Superior temporal gyrus (tissue), 1 donor: Measurements from ENCODE around the gene EFCAB11.
A peak's percentile ranks its signal among the peaks of the same experiment; 100 is the strongest.

ENCODE experiments used
- DNase-seq: peaks from one replicate; pipeline ENCODE4 v3.0.0-alpha.2; 2016; ENCODE audit errors: extremely low spot score

EFCAB11 gene, protein sequence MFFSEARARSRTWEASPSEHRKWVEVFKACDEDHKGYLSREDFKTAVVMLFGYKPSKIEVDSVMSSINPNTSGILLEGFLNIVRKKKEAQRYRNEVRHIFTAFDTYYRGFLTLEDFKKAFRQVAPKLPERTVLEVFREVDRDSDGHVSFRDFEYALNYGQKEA

GRCh38 chr14:89954070-89955021, at the start of gene EFCAB11:
TSS of gene EFCAB11 (minus strand) at chr14:89954730. CDS start at chr14:89954660, 70 bp downstream.
- peak; percentile 100 for DNase-seq

DNA sequence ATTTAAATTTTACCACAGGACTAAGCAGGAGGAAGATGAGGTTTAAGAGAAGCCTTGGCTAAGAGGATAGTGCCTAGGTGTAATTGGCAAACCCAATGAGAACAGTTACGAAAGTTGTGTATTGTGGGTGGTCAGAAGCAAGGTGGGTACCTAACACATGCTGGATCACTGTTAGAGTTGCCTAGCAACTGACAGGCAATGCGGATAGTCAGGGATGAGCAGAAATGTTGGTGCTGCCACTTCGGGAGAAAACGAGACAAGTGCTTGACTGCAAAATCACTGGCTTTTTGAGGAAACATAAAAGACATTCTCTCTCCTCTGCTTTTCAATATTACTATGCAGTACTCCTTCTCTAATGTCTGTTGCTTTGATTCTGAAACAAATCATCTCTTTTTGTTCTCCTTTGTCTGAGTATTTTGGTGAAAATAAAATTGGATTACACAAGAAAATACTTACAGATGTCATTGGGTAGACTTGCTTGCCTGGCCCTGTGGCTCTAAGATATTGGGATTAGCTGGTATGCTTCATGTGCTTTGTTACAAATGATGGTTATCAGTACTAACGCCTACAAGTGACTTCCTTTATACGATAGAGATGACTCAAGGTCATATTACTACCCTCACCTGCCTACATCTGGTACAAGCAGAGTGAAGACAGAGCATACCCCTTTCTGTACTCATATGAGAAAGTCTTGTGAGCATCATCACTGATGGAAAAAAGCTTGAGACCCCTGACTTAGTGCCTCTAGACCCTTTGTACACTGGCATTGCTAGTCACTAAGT, 49.2 kb upstream of the EFCAB11 start:
- DNase-seq: no peak

DNA sequence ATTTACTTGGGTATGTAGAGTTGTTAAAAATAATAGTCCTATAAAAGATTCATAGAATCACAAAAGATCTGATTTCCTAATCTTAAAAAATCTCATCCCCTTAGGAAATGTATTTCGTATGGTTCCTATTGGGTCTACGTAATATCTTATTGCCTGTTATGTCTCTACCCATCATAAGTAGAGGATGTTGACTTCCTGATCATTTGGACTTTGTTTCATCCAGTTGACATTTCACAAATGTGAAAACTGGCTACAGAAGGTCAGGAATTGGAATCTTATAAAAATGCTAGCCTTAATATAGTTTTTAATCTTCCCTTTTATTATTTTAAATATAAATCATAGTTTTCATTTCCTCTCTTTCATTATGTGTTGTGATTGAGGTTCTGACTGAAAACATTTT, 46.4 kb upstream of the EFCAB11 start:
- DNase-seq: no peak

GRCh38 chr14:89996963-89997362, 42.4 kb upstream of the EFCAB11 start:
- no peak for DNase-seq

- DNase-seq: no peak
Measured at GRCh38 chr14:89992273-89992672, 37.7 kb upstream of the EFCAB11 start.

DNA sequence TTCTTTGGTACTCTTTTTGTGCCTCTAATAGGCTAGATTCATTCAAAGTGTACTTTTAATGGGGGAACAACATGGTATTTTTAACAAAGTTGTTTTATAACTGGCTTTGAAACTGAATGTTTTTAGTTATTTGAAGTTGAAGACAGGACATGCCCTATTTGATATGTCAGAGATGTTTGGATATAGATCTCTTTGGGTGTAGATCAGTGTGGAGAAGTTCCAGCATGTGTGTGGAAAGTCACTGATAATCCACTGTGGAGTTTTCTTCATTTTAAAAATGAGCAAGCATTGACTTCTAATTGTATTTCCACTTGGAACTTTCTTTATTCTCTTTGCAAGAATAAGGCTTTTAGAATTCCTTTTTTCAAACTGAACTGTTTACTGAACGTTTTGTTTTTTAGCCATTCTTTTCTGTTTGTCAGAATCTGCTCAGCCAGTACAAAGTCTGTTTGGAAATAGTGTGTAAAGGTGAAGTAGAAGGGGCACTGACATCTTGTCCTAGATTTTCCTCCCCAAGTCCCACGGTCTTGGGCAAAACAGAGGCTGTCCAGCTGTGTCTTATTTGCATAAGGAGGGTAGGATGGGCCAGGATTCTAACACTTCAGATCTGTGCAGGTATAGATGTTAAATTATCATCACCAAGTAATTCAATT, 36.2 kb upstream of the EFCAB11 start:
- no peak for DNase-seq

- DNase-seq: no peak
Measured at GRCh38 chr14:89990218-89990617, 35.7 kb upstream of the EFCAB11 start.

DNA sequence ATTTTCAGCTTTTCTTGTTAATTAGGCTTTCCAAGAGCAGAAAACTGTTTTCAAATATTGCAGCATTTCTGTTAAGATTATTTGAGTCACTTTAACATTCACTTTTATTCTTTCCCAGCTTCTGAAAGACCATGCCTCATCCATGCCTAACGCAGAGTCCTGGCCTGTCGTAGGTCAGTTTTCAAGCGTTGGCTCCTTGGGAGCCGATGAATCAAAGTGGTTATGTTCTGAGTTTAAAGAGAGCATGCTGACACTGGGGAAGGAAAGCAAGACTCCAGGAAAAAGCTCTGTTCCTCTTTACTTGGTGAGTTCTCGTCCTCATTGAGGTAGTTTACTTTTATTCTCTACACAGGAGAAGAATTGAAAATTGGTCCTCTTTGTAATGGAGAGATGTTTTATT, 34.3 kb upstream of the EFCAB11 start:
- DNase-seq: no peak

- DNase-seq: no peak
Measured at GRCh38 chr14:89987161-89987475, 32.6 kb upstream of the EFCAB11 start.

DNA sequence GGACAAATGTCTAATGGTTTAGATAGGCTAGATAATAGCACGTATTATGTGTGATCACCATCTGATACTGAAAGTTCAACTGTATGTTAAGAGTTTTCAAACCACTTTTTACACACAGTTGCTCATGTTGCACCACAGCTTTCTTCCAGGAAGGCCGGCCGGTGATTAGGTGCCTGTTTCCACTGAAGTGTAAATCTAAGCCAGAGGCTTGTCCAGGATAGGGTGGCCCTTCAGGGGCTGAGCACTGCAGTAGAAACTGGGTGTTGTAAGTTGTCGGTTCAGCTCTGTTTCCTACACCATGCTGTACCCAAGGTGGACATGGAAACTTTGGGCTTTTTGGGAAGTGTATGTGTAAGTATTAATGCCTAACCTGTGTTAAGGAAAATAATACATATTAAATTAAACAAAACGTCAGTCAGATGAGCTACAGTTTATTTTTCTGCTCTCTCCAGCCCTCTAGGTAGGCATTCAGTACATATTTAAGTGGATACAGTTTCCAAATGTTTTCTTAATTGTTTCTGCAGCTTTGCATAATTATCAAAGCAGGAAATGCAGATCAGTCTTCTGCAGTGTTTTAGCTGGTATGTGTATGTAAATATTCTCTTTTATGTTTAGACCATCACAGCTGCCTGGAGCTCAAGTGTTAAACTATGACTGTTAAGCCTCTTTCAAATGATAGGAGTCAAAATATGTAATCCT, 32.1 kb upstream of the EFCAB11 start:
- DNase-seq: no peak

DNA sequence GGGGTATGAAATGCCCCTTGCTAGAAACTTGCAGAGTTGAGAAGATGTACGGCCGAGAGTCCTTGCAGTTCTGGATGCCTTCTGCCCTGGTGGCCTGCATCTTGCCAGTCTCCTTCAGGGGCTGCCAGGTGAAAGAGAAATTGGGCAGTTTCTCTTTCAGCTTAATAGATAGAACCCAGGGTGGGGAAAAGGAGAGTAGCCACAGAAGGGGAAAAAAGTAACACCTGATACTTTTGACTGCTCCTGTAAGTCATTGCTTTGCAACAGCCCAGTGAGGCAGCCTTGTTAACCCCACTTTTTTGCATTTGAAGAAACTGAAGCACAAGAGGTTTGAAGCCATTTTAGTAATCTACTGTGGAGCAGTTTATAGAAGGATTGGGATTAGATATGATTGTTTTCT, 28.8 kb upstream of the EFCAB11 start:
- no peak for DNase-seq

DNA sequence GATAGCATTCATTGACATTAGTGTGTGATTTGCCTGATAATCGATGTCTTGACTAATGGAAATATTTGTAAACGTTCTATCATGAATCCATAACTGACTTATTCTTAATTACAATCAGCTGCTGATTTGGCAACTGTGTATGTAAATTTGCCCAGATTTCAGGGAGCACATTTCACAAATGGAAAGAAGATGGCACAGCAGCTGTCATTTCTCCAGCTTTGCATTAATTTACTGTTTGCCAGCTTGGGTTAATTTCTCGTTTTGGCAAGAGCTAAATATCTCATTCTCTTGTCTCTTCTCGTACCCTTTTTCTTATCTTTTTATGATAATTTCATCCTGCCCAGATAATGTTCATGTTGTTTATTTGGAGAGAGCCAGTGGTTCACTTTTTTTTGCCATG, 24.1 kb upstream of the EFCAB11 start:
- no peak for DNase-seq

- DNase-seq: peak; percentile 83
Measured at GRCh38 chr14:89977668-89978067, 23.1 kb upstream of the EFCAB11 start.

- DNase-seq: peak; percentile 93
Measured at GRCh38 chr14:89973234-89973823, 18.8 kb upstream of the EFCAB11 start.

DNA sequence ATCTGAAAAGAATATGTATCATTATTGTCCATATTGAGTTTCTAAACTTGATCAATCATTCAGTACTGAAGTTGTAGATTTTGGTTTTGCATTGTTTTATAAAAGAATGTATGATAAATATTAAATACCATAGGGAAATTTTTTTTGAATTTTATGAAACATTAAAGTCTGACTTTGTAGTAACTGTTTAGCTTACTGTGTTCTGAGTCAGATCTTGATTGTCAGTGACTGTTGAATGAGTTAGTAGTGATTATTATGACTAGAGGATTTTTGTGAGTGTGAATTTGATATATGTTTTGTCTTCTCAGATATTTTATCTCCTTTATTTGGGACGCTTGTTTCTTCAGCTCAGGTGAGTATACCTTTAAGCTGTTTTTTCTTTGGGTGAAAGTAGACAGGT, 11.3 kb upstream of the EFCAB11 start:
- no peak for DNase-seq

- no peak for DNase-seq
Measured at GRCh38 chr14:89963288-89963978, 8.9 kb upstream of the EFCAB11 start.

DNA sequence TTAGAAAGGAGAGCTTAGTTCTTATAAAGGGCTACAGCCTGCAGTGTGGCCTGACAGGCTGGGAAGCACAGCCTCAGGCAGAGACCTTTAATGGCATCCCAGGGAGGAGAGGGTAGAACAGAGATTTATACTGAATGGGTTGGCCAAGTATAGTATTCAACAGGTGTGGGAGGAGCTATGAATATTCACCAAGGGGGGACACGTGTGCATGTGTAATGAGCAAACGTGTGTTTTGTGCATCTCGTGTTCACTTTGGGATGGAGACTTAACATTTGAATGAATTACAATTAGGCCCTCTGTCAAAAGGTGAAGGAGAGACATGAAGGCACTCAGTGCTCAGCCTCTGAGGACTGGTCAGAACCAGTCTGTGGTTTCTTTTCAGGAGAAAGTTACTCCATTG, 6.4 kb upstream of the EFCAB11 start:
- no peak for DNase-seq

DNA sequence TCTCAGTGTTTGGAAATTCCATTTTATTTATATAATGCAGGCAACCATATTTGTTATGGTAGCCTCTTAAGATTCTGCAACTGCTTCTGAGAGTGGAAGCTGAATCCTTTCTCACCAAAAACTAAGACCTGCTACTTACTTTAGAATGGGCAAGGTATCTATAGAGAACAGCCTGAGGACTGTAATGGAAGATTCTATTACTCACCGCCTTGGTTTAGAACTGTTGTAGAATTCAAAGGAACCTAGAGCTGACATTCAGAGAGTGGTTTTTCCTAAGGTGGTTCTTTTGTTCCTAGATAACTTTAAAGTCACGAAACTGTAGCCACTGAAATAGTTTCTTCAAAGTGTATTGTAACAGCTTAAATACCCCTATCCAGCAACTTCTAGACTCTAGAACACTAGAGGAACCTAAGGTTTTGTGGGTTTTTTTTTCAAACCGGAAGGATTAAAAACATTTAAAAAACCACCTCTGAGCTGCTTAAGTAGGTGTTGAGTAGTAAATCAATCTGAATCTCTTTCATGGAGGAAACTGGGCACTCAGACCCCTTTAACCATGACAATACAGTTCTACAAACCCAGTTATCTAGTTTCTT, 5.4 kb upstream of the EFCAB11 start:
- no peak for DNase-seq

DNA sequence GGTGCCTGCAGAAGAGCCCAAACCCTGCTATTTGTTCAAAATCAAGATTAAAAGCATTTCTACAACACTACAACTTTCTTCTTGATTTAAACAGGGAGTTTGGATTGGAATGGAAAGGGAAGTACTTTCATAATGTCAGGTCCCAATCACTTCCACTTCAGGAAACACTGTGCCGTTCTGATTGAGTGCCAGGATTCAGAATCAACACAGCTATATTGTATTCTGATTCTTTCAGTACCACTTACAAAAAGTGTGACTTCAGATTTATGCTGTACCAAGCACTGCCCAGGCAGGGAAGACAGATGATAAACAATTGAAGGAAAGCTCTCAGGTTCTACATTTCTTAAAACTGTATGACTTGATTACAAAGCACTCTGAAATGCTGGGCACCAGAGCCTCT, 4.4 kb upstream of the EFCAB11 start:
- no peak for DNase-seq

DNA sequence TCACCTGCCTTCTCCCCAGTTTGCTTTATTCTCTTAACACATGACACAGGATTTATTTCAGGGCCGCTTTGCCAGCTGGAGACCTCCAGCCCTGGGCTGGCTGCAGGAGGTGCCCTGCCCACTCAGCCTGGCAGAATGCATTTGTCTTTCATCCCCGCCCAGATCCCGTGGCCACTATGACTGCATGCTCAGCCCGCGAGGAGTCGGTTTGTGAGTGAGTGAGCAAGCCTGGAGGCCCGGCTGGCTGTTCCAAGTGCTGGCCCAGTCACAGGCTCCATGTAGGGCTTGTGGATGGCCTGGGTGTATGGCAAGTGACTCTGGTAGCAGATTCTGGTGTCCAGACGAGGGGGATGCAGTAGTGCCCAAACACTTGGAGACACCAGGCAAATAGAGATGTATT, 3.3 kb upstream of the EFCAB11 start:
- no peak for DNase-seq
